Activated B cell treated with CpG ODN at 0.5 μM for 24 hours (primary cell): ENCODE results near the gene SLC6A6. TPM values are rescaled to one million over a fixed set of nuclear protein-coding genes. Genes with fewer than 3 reads are reported as not detected.

Source experiments
- ATAC-seq: fragments of 200-7000 bp; cut with Tn5 transposase; one replicate; pipeline ENCODE4 v1.10.0; 2021; ENCODE audit warnings: low read depth, mild to moderate bottlenecking, moderate library complexity
- CTCF ChIA-PET: fragments of 350-600 bp; sonication (Branson Sonifier 250); formaldehyde crosslinking; loops from one replicate; lab custom pipeline; 2021; ENCODE audit warnings: antibody characterized with exemption; lab: Charles Lee
- POLR2A ChIA-PET: fragments of 350-600 bp; sonication (Branson Sonifier 250); formaldehyde crosslinking; loops from one replicate; lab custom pipeline; 2021; ENCODE audit warnings: antibody characterized with exemption; lab: Charles Lee
- DNase-seq: peaks from one replicate; pipeline ENCODE4 v3.0.0; 2022
- H3K27ac Mint-ChIP-seq: one replicate; pipeline ENCODE4 v1.8.0; 2020; ENCODE audit warnings: mixed read lengths
- H3K27me3 Mint-ChIP-seq: one replicate; pipeline ENCODE4 v1.8.0; 2021; ENCODE audit warnings: mixed read lengths
- H3K36me3 Mint-ChIP-seq: one replicate; pipeline ENCODE4 v1.8.0; 2021; ENCODE audit warnings: low read depth, mixed read lengths
- H3K4me1 Mint-ChIP-seq: one replicate; pipeline ENCODE4 v1.8.0; 2021; ENCODE audit warnings: mixed read lengths
- H3K4me3 Mint-ChIP-seq: one replicate; pipeline ENCODE4 v1.8.0; 2020; ENCODE audit warnings: mild to moderate bottlenecking, mixed read lengths
- H3K9me3 Mint-ChIP-seq: one replicate; pipeline ENCODE4 v1.8.0; 2020; ENCODE audit warnings: mixed read lengths
- CTCF ChIP-seq: fragments of 200-600 bp; IDR thresholded peaks from one replicate; pipeline ENCODE4 v1.8.0; 2022; ENCODE audit warnings: antibody characterized with exemption, mild to moderate bottlenecking
- intact Hi-C: fragments of 100-400 bp; cut with micrococcal nuclease; formaldehyde crosslinking; loops from one replicate; pipeline ENCODE4 v1.15.1; 2024
- total RNA-seq: library from RNA; stranded (reverse); gene quantifications from 2 replicates; pipeline ENCODE4 v1.2.3, GENCODE V29; 2022

Gene SLC6A6
- total RNA-seq, 1 donor from 2014 or later: 67.3 TPM

GRCh38 chr3:14373753-14374376, 28.5 kb upstream of the SLC6A6 start:
- CTCF ChIA-PET: no interaction called here
- peaks cover 7% of the 10 kb centered on the region for H3K4me1 Mint-ChIP-seq
- no peak overlapping the region for H3K27ac Mint-ChIP-seq
- intact Hi-C loops: no loop called here
- DNase-seq (no peak), ATAC-seq (no peak)
- no peaks in the 10 kb centered on the region for H3K36me3 Mint-ChIP-seq
- H3K4me3 Mint-ChIP-seq: no peak overlapping the region
- H3K9me3 Mint-ChIP-seq: no peaks in the 10 kb centered on the region
- no peak for TF ChIP-seq CTCF
- POLR2A ChIA-PET: no interaction called here
- H3K27me3 Mint-ChIP-seq: peaks cover 14% of the 10 kb centered on the region

DNA sequence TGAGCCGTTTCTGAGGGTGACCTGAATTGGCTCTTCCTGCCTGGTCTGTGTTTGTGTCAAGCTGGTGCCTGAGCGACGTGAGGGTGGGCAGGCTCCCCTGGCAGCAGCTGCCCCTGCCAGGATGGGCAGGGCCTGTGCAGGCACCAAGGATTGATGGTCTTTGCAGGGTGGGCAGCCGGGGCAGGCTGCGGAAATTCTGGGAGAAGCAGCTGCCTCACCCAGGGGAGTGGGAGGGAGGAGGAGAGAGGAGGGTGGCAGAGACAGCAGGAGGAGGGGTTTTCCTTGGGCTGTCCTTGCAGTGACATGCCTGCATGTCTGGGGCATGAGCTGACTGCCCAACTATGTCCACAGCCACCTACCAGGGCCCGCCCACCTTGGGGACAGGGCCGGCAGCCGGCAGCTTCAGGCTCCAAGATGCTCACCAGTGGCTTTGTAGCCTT, 27.9 kb upstream of the SLC6A6 start:
- intact Hi-C loops: no loop called here

DNA sequence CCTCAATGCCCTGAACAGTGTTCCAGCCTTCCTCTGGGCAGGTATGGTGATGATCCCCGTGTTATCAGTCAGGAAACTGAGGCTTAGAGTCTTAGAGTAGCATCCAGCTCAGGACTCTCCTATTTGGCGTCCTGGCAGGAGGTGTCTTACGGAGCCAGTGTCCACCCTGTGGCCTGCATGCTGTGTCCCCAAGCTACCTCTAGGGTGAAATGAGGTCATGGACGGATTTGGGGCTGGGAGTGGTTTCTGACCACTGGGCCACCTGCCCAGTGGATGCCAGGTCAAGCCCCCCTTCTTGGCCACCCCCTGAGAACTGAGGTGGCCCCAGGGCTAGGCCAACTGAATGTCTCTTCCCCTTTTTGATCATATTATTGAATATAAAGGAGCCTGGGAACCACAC, 27.2 kb upstream of the SLC6A6 start:
- no peak for ATAC-seq
- POLR2A ChIA-PET: no interaction called here
- Mint-ChIP-seq H3K27me3 (peaks cover 14% of the 10 kb centered on the region), H3K4me3 (no peak overlapping the region), H3K4me1 (peaks cover 7% of the 10 kb centered on the region), H3K27ac (no peak overlapping the region), H3K36me3 (no peaks in the 10 kb centered on the region), H3K9me3 (no peaks in the 10 kb centered on the region)
- intact Hi-C loops: no loop called here
- TF ChIP-seq CTCF: no peak
- CTCF ChIA-PET: no interaction called here
- no peak for DNase-seq

More for the DNA sequence above, 27.9 kb upstream of the SLC6A6 start:
- Mint-ChIP-seq H3K4me1 (peaks cover 7% of the 10 kb centered on the region), H3K36me3 (no peaks in the 10 kb centered on the region), H3K27me3 (peaks cover 14% of the 10 kb centered on the region), H3K27ac (no peak overlapping the region), H3K9me3 (no peaks in the 10 kb centered on the region), H3K4me3 (no peak overlapping the region)
- DNase-seq (no peak), ATAC-seq (no peak)
- CTCF ChIA-PET: no interaction called here
- TF ChIP-seq CTCF: no peak
- POLR2A ChIA-PET: no interaction called here

- no peak for TF ChIP-seq CTCF
- intact Hi-C loops: no loop called here
- H3K27me3 Mint-ChIP-seq: peaks cover 14% of the 10 kb centered on the region
- no peak for ATAC-seq
- H3K27ac Mint-ChIP-seq: no peak overlapping the region
- H3K36me3 Mint-ChIP-seq: no peaks in the 10 kb centered on the region
- H3K4me1 Mint-ChIP-seq: peaks cover 7% of the 10 kb centered on the region
- CTCF ChIA-PET: no interaction called here
- POLR2A ChIA-PET: no interaction called here
- H3K4me3 Mint-ChIP-seq: no peak overlapping the region
- H3K9me3 Mint-ChIP-seq: peaks cover 2% of the 10 kb centered on the region
- no peak for DNase-seq
These were observed 25.9 kb upstream of the SLC6A6 start for GRCh38 chr3:14376348-14377043.

- peaks cover 2% of the 10 kb centered on the region for H3K9me3 Mint-ChIP-seq
- H3K4me3 Mint-ChIP-seq: no peak overlapping the region
- no peak for DNase-seq
- no peak overlapping the region for H3K27ac Mint-ChIP-seq
- H3K4me1 Mint-ChIP-seq: peaks cover 7% of the 10 kb centered on the region
- no peak for ATAC-seq
- CTCF ChIA-PET: no interaction called here
- POLR2A ChIA-PET: interaction anchor here (0.6 kb wide), 1 partner anchor 11 kb away, joined by 3 read pairs; no protein-coding TSS in a partner anchor
- no peaks in the 10 kb centered on the region for H3K36me3 Mint-ChIP-seq
- peaks cover 9% of the 10 kb centered on the region for H3K27me3 Mint-ChIP-seq
- no peak for TF ChIP-seq CTCF
- intact Hi-C loops: no loop called here
These were observed 25.2 kb upstream of the SLC6A6 start for GRCh38 chr3:14377044-14377837.
